Measurements from ENCODE around the gene AKT2.

- TF ChIP-seq POLR2AphosphoS5 (IDR thresholded peaks at IDR 0.05): no peak
- no peak for TF ChIP-seq CTCF (IDR thresholded peaks at IDR 0.05)
- TF ChIP-seq EP300 (IDR thresholded peaks at IDR 0.05; ENCODE audit: low read depth): no peak
- TF ChIP-seq POLR2A (IDR thresholded peaks at IDR 0.05): no peak
Measured at GRCh38 chr19:40229926-40230417, 55.2 kb downstream of the AKT2 start.

All from transverse colon (tissue), 4 donors.